Anterior cingulate cortex (tissue), 58 donors: ENCODE results near the gene EMSY.

Experiments used
- DNase-seq, 58 donors: peaks; one replicate each; lab custom pipeline; 2025; lab: John Stamatoyannopoulos, UW

The EMSY gene

DNA sequence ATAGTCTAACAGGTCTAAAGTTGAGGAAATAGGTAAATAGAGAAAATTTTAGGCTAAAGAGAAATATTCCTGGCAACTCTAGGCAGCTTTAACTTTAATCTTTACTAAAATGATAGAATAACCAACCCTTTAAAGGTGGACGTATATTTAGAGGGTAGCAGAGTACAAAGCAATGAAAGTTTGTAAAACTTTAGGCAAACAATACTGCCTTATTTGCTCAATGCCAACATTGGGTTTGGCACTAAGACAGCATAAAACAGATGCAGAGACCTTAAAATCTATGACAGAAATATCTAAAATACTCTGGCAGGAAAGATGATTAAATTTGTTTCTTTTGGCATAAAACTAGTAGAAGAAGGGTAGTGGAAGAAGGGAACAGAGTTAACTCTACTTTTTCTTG lies 70.7 kb downstream of the EMSY start:
- DNase-seq = no peak

DNA sequence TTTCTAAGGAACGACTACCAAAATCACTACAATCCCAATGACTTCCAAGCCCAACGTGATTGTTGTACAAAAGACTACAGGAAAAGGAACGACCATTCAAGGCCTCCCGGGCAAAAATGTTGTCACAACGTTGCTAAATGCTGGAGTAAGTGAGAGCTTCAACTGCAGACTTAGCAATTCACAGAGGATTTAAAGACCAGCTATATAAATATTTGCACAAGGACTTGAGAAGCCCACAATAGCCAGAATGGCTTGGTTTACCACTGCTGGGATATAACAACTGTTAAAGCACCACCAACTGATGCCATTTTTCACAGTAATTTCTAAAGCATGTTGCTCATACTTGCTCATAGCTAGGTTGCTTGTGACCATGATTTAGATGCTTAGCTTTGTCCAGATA lies 78.3 kb downstream of the EMSY start:
- DNase-seq = no peak

DNA sequence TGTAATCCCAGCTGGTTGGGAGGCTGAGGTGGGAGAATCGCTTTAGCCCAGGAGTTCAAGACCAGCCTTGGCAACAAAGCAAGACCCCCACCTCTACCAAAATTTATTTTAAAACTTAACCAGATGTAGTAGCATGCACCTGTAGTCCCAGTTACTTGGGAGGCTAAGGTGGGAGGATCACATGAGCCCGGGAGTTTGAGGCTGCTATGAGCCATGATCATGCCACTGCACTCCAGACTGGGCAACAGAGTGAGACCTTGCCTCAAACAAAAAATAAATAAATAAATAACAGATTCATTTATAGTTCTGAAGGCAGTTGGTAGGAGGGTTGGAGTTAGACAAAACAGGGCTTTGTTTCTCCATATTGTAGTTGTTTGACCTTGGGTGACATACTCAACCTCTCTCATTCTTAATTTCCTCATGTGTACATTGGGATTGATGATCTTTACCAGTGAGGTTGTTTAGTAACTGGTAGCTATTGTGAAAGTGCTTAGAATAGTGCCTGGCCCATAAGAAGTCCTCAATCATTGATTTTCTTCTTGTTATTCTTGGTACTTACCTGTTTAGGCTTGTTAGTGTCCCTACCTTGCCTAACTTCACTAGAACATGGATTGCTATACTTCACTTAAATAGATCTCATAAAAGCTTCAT lies 79.1 kb downstream of the EMSY start:
- DNase-seq = no peak

DNA sequence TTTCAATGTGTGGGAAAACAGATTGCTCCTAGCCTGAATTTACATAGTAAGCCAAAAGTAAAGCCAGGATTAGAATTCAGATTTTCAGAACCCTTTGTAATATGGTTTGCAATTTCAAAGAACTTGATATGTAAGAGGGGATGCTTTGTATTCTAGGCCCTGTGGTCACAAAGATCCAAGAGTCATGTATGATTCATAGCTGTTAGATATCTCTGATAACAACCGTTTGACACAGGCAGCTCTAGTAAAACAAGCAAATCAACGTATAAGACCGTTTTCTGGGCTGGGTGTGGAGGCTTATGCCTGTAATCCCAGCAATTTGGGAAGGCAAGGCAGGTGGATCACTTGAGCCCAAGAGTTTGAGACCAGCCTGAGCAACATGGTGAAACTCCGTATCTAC lies 79.6 kb downstream of the EMSY start:
- DNase-seq = no peak

DNA sequence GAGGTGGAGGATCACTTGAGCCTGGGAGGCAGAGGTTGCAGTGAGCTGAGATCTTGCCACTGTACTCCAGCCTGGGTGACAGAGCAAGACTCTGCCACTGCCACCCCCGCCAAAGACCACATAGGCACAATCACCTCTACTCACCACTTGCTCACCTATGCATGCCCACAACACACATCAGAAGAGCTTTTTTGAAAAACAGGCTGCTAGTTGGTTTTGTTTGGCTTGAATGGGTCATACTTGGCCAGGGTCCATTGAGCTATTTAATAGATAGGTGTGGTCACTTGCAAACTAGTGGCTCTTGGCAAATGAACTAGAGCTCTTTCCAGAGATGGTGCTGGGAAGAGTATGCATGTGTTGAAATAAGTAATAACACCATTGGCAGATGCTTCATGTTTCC lies 80.1 kb downstream of the EMSY start:
- DNase-seq = no peak

DNA sequence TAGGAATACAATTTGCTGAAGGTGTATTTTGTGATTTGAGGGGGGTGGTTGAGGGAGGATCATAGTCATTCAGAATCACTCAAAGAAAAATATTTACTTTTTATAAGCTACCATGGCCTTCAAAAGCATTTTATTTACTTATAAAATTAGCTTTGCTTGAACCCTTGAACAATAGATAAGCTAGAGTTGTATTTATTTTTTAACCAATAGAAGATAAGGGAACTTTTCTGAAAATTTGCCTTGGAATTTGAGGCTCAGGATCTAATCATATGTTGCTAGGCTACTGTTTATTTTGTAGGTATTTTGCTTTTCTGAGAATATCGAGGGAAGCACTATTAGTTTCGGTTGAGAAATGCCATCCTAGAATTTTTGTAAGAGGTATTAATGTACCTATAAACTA lies 82.1 kb downstream of the EMSY start:
- DNase-seq = no peak

DNA sequence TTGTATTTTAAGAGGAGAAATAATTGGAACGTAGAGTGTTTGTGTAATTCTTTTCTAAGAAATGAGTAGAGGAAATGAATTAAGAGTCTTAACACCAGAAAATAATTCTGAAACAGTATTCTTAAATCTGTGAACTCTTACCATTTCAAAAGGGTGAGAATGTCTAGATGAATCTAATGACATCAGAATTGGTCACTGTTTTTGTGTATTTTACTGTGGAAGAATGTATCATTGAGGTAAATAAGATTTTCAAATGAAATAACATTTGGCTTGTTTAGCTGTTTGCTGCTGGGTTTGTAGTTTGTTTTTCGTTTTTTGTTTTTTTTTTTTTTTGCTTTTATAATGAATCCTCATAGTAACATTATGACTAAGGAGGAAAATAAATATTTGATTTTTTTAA lies 97.6 kb downstream of the EMSY start:
- no peak for DNase-seq

DNA sequence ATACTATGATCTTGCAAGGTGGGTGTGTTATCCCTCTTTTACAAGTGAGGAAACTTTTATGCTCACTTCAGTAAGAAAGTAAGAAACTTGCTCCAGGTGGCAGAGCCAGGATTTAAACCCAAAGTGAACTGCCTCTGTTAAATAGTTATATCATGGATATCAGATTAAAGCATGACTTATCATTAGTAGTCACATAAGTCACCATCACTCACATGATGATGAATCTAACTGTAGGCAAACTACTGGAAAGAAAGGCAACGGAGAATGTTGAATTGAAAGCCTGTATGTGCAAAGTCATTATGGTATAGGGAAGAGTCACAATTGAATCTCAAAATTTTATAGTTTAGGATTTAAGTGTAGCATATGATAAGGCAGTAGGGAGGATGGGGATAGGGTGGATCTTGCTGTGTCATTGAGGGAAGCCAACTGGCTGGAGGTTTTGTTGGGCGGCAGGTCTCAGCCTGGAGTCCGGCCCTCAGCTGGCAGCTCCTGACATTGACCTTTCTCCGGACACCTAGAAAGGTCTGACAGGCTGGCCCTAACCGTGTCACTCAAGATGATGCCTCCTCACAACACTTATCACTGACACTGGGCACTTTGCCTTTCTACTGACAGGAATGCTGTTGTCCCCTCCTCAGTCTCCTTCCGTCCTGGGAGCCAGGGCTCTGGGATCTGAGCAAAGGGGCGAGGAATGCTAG lies 98.3 kb downstream of the EMSY start:
- no peak for DNase-seq

DNA sequence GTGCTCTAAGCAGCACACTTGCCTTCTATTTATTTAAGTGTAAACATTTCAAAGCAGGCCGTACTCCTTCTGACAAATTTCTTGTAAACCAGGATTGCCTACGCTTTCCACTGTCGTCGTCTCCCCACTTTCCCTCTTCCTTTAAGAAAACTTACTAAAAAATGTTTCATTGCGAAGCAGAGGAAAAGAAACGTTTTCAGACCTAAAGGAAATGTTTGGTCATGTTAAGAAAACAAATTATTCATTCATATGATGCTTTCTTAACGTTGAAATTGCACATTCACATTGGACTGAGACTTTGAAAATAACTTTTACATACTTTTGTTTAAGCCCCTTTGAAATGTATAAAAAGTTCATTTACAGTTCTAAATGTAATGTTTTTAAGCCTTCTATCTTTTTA lies 106.0 kb downstream of the EMSY start:
- DNase-seq = no peak

DNA sequence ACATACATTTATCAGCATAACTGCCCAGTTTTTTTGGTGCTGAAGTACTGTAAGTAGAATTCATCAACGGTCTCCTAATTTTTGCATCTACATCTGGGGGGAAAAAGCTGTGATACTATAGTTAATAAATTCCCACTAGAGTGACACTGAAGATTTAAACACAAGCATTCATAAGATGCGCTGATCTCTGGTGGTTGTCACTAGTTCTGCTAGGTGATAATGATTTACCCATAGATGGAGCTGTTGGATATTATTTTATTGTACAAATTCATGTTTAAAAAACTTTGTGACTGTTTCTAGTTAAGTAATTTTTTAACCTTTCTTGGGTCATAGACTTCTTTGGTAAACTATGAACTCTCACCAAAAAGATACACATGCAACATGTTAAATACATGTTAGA lies 106.6 kb downstream of the EMSY start:
- DNase-seq = no peak

DNA sequence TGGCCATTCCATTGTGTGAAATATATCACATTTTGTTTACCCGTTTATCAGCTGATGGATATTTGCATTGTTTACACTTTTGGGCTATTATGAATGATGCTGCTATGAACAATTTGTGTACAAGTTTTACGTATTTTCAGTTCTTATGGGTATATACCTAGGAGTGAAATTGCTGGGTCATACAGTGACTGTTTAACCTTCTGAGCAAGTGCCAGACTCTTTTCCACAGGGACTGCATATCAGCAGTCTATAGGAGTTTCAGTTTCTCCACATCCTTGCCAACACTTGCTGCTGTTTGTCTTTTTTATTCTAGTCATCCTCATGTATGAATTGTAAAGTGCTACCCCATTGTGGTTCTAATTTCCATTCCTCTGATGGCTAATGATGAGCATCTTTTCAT lies 108.2 kb downstream of the EMSY start:
- DNase-seq = no peak

DNA sequence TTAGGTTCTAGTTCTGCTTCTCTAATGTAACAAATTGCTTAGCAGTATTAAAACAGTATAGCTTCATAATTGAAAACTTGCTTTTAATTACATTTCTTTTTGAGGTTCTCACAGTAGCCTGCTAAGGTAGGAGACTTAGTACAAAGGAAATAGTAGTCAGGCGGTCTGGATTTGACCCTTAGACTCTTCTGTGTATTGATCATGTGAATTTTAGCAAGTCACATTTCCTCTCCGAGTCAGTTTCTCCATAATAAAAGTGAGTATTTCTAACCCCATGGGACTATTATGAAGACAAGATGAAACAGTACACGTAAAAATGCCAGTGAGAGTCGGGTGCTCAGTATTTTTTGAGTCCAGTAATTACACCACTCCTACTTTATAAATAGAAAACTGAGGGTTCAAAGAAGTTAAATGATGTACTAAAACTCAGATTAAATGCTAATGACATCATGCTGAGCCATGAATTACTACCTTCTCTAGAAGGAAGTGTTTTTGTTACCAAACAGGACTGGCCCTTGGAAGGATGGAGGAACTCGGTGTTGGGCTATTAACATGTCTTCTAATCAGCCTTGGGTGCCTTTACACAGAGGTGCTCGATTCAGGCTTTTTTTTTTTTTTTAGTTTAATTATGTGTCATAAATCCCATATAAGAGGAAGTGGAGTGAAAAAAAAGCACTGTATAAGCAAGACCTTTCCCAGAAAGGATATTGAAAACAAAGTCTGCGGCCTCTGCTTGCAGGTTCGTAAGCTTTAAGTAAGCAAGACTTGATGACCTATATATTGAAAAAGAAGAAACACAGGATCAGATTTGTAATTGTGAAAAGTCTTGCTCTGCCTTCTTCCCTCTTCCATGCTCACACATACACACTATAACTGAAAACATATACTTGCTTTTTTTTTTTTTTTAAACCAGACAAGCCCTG lies 109.0 kb downstream of the EMSY start:
- DNase-seq = no peak

DNA sequence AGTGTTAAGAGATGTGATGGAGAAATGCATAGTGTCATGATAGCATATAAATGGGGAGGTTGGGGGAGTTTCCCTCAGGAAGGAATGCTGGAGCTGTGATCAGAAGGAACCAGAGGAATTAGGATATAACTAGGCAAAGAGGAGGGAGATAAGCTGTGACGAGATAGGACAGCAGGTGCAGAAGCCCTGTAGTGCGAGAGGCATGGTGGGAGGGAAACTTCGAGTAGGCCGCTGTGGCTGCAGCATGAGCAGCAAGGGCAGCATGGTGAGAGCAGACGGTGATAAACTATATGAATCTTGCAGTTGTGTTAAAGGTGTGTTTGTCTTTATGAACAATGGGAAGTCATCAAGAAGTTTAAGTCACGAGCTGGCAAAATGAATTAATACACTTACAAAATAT lies 109.9 kb downstream of the EMSY start:
- no peak for DNase-seq

DNA sequence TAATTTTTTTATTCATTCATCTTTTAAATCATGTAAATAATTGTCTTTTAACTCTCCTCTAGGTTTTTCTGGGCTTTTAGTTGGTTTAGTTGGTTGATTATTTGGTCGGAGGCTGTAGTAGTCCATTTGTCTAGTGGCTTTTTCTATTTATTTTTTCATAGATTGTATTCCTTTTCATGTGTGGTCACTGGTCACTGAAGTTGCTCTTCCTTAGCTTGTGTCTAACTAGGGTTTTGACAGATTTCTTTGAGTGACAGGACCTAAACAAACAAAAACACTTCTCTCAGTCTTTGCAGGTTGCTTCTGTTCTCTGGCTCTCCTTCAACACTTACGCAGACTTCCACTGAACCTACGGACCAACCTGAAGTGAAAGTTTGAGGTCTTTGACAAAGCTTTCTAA lies 112.6 kb downstream of the EMSY start:
- DNase-seq = no peak

DNA sequence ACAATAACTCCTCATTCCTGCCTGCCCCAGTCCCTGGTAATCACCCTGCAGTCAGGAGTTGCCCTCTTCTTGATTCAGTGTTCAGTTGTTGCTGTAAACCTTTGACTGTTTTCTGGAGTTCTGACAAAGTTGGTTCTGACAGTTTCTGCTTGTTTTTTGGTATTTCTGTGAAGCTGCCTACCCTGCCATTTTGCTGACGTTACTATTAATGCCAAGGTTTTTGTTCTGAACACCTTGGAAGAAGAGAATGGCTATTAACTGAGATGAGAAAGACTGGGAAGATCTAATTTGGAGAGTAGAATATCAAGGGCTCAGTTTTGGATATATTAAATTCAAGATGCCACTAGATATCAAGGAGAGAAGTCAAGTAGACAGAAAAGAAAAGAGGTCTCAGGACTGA lies 113.7 kb downstream of the EMSY start:
- no peak for DNase-seq

DNA sequence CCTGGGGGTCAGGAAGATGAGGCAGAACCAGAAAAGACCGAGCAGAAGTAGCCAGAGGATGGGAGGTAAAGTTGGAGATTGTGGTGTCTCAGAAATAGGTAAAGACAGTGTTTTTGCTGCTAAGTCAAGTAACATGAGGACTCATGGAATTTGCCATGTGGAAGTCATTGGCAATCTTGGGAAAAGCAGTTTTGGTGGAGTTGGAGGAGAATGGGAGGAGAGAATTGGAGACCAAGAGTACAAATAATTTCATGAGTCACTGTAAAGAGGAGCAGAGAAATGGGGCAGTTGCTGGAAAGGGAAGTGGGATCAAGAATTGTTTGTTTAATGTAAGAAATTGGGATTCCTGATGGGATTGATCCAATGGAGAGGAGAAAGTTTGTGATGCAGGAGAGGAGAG lies 114.1 kb downstream of the EMSY start:
- DNase-seq = no peak

DNA sequence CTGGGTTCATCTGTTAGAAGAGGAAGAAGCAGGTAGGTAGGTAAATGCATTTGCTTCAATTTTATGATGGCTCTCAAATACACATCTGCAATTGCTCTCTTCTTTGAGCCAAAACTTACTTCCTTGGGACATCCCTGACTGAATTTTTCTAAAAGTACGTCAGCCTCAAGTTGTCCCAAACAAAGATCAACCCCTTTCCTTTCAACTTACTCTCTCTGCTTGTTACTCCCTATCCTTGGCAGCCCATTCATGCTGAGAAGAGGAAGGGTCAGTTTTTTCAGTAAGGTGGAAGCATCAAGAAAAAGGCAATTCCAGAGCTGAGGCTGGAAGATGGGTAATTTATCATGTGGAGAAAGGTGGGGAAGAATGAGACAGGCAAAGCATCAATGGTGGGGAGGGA lies 114.5 kb downstream of the EMSY start:
- DNase-seq = no peak

DNA sequence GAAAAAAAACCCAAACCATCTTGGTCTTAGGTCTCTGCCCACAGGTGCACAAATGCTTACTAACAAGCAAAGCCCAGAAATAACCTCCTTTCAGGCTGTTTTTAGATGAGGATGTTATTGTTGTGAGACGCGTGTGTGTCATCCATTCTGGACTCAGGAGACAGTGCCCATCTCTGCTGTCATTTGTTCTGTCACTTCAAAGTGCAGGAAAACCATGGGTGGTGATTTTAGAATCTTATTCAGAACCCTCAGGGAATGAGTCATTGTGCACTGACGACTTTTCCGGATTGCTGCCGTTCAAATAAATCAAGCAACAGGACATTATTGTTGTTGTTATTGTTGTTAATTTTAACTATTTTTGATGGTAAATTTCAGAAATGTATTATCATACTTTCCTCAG lies 115.4 kb downstream of the EMSY start:
- no peak for DNase-seq

DNA sequence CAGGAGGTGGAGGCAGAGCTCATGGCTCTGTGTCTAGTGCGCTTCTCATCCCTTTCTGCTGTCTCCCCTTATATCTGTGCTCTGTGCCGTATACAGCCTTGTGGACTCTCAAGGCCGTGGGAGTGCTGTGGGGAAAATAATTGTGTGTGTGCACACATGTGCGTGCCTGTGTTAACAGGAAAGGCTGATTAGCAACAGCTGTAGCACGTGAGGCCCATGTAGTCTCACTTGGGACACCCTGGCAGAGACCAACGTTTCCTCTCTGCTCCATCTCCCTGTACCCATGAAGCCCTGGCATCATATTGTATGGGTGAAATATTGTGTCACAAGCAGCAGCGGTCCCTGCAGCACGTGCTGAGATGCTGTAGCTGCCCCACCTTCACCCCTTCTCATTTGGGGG lies 116.4 kb downstream of the EMSY start:
- DNase-seq = no peak

DNA sequence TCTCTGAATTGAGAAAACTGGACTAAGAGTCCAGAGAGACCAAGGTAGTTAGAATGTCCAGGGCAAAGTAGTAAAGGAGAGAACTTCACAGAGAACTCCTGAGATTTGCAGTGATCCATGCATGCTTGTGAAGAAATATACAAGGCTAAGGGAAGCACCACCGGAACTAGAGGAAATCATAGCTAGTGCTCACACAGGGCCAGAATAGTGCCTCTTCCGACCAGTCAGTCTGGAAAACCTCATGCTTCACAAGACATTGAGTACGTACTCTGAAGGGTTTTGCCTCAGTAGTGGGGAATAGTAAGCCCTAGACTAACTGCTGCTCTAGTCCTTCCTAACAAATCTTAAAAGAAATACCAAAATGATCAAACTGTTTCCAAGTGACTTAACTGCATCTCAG lies 117.7 kb downstream of the EMSY start:
- DNase-seq = no peak

DNA sequence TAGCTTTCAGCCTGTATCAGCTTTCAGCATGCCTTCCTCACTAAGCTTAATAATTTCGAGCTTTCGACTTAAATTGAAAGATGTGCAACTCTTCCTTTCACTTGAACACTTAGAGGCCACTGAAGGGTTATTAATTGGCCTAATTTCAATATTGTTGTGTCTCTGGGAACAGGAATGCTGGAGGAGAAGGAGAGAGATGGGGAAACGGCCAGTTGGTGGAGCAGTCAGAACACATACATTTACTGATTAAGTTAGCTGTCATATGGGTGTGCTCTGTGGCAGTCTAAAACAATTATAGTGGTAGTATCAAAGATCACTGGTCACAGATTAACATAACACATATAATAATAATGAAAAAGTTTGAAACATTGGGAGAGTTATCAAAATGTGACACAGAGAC lies 119.5 kb downstream of the EMSY start:
- DNase-seq = no peak

DNA sequence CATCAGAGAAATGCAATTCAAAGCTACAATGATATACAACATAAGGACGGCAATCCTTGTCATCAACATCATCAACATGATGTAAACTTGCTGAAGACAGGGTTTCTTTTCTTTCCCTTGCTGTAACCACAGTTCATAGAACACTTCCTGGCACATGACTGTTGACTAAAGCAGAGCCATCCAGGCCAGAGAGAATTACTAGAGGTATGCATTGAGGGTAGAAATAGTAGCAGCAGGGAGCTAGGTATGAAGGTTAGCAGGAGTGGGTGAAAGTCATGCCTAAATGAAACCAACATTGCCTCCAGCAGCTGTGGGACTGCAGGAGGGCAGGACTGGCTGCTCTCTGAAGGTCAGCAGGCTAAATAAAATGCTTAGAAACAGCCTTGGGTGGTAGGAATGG lies 122.0 kb downstream of the EMSY start:
- DNase-seq = no peak
